Stimulated activated CD8-positive, alpha-beta memory T cell treated with anti-CD3 and anti-CD28 coated beads, Interleukin-7, amount 100 ng/mL, for 24 hours (primary cell): ENCODE data around the gene SPSB1.

ENCODE experiments used
- DNase-seq: peaks from one replicate; pipeline ENCODE4 v3.0.0-alpha.2; 2020; ENCODE audit warnings: low read depth

The SPSB1 gene

GRCh38 chr1:9319789-9320519, 27.3 kb downstream of the SPSB1 start:
- DNase-seq = no peak

- no peak for DNase-seq
These were observed 28.1 kb downstream of the SPSB1 start for GRCh38 chr1:9320520-9321479.

DNA sequence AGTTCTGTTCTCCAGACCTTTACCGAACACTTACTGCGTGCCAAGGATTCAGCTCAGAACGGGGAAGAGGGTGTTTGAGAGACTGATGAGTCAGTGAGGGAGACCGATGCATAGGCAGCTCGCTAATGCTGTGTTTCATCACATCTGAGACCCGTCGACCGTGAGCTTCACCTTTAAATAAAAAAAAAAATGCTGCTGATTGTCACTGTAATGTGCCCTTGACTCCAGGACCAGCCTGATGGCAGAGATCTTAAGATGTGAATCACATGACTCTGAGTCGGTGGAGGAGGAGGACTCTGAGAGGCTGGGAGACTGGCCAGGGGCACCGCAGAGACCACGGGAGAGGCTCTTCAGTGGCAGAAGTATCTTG, 28.8 kb downstream of the SPSB1 start:
- DNase-seq = no peak

GRCh38 chr1:9321986-9322660, 29.4 kb downstream of the SPSB1 start:
- no peak for DNase-seq

GRCh38 chr1:9322661-9323244, 30.1 kb downstream of the SPSB1 start:
- DNase-seq = no peak

DNA sequence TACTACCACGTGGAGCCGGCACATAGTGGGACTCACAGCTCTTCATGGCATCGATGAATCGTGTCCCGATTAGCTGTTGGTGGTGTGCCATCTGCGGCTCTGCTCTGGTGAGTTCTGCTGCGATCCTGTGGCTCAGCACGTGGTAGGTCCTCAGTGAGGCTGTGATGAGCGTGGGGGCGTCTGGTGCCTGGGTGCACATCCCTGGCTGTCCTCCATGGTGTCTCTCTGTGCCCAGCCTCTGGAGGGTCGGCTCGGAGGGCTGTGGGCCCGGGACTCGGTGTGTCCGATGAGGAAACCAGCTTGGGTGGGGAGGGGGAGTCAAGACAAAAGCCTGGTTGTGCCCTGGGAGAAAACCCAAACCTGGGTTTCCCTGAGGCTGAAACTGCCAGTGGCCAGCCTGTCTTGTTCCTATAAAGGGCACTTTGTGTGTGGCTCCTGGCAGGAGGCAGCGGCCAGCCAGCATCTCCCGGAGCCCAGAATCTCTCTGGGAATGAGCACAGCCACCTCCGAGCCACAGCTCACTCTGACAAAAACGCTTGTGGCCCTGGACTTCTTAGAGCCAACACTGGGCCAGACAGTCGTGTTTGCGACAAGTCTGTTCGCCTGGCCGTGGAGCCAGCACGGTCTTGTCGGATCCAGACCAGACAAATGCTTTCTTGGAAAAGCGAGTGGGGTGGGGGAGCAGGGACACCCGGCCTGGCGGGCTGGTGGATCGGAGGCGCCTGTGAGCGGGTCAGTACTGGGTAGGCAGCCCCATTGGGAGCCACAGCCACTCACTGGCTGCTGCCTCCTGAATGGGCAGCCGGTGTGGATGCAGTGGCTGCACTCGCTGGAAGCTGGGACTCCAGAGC, 31.8 kb downstream of the SPSB1 start:
- DNase-seq = no peak

DNA sequence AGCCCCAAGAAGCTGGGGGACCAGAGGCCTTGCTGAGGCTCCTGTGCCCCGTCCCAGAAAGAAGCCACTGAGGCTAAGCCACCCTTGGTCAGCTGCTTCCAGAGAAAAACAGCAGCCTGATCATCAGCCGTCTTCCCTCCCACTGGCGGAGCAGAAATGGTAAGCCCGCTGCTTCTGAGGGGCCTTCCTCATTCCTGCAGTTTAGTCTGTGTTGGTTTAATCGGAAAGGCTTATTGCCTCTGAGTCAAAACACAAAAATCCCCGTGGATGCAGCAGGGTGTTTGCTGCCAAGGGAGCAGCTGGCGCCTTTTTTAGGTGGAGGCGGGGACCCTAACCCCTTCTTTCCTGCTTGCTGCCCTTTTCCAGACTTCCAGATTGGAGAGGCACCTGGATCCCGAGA, 33.9 kb downstream of the SPSB1 start:
- no peak for DNase-seq

GRCh38 chr1:9328201-9328600, 35.5 kb downstream of the SPSB1 start:
- no peak for DNase-seq

DNA sequence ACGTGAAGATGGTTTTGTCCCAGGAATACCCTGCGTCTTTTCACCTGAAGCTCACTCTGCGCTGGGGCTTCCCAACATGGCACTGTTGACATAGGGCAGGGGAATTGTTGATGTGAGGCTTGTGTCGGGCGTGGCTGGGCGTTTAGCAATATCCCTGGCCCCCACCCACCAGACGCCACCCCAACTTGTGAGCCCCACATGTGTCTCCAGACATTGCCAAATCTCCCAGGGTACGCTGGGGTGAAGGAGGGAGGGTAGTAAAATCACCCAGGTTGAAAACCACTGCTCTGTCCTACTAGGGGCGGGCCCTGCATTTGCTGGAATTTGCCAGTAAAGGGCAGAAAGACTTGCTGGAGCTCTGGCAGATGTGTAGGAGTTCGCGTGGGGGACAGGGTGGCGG, 36.0 kb downstream of the SPSB1 start:
- no peak for DNase-seq

- no peak for DNase-seq
These were observed 38.3 kb downstream of the SPSB1 start for GRCh38 chr1:9331016-9331415.

- DNase-seq = no peak
These were observed 39.1 kb downstream of the SPSB1 start for GRCh38 chr1:9331558-9332346.

- DNase-seq = no peak
These were observed 39.9 kb downstream of the SPSB1 start for GRCh38 chr1:9332513-9333143.

GRCh38 chr1:9338397-9339246, 45.9 kb downstream of the SPSB1 start:
- DNase-seq = no peak

GRCh38 chr1:9340172-9340854, 47.6 kb downstream of the SPSB1 start:
- no peak for DNase-seq

GRCh38 chr1:9340864-9341263, 48.2 kb downstream of the SPSB1 start:
- DNase-seq = no peak

GRCh38 chr1:9341301-9341845, 48.7 kb downstream of the SPSB1 start:
- DNase-seq = no peak

DNA sequence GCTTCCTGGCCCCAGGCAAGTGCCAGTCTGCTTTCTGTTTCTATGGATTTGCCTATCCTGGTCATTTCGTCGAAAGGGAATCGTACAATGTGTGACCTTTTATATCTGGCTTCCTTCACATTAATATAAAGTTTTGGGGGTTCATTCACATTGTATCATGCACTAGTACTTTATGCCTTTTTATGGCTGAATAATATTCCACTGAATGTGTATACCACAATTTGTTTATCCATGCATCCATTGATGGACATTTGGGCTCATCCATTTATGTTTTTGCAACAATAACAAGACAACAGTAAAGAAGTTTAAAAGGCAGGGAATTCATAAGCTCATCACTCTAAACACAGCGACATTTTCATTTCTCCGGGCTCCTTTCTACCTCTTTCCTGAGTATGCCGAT, 50.6 kb downstream of the SPSB1 start:
- DNase-seq = no peak
